Mammary epithelial cell (primary cell): ENCODE results near the gene CNDP2.

Source experiments
- EZH2 ChIP-seq: IDR thresholded peaks from 2 replicates; pipeline ENCODE4 v1.6.1; 2012; ENCODE audit warnings: low read length, inconsistent platforms, borderline replicate concordance
- TF ChIP-seq, protein P1 (sequence below), 2 donors: IDR thresholded peaks in 1 of 2; conservative IDR thresholded peaks in 1 of 2; 2 replicates each; pipeline ENCODE4 v1.5.1; 2011 to 2012; ENCODE audit warnings: inconsistent platforms in 2 of 2, low read length in 2 of 2, mild to moderate bottlenecking in 2 of 2, control low read depth in 1 of 2, low read depth in 1 of 2; ENCODE audit not compliant: insufficient read depth in 1 of 2; ENCODE audit errors: extremely low read depth in 1 of 2

DNA sequence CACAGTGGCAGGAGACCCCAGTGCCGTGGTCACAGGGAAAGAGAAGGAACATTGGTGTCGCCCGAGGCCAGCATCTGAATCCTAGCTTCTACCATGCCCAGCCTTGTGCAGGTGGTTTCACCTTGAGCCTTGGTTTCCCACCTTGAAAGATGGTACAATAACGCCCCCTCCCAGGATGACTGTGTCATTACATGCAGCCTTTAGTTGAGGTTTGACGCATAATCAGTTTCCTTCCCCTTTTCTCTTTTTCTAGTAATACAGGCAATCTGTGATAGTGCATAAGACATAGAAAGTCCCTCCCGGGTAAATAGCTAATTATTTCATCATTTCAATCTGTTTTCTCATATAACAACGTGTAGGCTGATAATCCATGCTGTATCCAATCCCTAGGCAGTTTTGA lies 71.7 kb downstream of the CNDP2 start:
- no peak for TF ChIP-seq EZH2
- TF ChIP-seq, protein P1, sequence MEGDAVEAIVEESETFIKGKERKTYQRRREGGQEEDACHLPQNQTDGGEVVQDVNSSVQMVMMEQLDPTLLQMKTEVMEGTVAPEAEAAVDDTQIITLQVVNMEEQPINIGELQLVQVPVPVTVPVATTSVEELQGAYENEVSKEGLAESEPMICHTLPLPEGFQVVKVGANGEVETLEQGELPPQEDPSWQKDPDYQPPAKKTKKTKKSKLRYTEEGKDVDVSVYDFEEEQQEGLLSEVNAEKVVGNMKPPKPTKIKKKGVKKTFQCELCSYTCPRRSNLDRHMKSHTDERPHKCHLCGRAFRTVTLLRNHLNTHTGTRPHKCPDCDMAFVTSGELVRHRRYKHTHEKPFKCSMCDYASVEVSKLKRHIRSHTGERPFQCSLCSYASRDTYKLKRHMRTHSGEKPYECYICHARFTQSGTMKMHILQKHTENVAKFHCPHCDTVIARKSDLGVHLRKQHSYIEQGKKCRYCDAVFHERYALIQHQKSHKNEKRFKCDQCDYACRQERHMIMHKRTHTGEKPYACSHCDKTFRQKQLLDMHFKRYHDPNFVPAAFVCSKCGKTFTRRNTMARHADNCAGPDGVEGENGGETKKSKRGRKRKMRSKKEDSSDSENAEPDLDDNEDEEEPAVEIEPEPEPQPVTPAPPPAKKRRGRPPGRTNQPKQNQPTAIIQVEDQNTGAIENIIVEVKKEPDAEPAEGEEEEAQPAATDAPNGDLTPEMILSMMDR (conservative IDR thresholded peaks at IDR 0.05 in 1 of 2, IDR thresholded peaks at IDR 0.05 in 1 of 2; ENCODE audit: extremely low read depth in 1 of 2, insufficient read depth in 1 of 2, low read depth in 1 of 2, low read length in 2 of 2) = no peak
